SU-DHL-6 (cell line): ENCODE results near the gene EFCAB12.

Experiments
- H2AFZ ChIP-seq: fragments of 200-600 bp; sonication (generic); 2 replicates; pipeline ENCODE4 v1.6.1; 2014; ENCODE audit warnings: low read depth, mild to moderate bottlenecking, moderate library complexity, mixed read lengths, antibody characterized with exemption, low read length; ENCODE audit not compliant: severe bottlenecking
- H3F3A ChIP-seq: fragments of 200-600 bp; shearing (Covaris generic); 2 replicates; pipeline ENCODE4 v1.6.0; 2016; ENCODE audit warnings: antibody characterized with exemption, mild to moderate bottlenecking; ENCODE audit not compliant: insufficient read depth
- H3K27ac ChIP-seq: fragments of 200-600 bp; sonication (generic); 2 replicates; pipeline ENCODE4 v1.5.1; 2016; ENCODE audit warnings: low read depth, mild to moderate bottlenecking, low read length, moderate library complexity, mixed read lengths
- H3K27me3 ChIP-seq: fragments of 200-600 bp; sonication (generic), shearing (Covaris generic); 2 replicates; pipeline ENCODE4 v1.6.0; 2014; ENCODE audit warnings: mild to moderate bottlenecking, low read length
- H3K36me3 ChIP-seq: fragments of 200-600 bp; sonication (generic); 2 replicates; pipeline ENCODE4 v1.6.1; 2014; ENCODE audit warnings: mild to moderate bottlenecking, low read length, mixed read lengths
- H3K4me2 ChIP-seq: fragments of 300-600, 200-600 bp; shearing (Covaris generic), sonication (generic); 2 replicates; pipeline ENCODE4 v1.6.0; 2014; ENCODE audit warnings: low read length, low read depth, mild to moderate bottlenecking; ENCODE audit not compliant: poor library complexity, severe bottlenecking
- H3K4me3 ChIP-seq: fragments of 200-600 bp; sonication (generic); 2 replicates; pipeline ENCODE4 v1.5.1; 2014; ENCODE audit warnings: antibody characterized with exemption, low read length, mild to moderate bottlenecking, mixed read lengths; ENCODE audit not compliant: insufficient read depth, poor library complexity, severe bottlenecking
- H3K79me2 ChIP-seq: fragments of 200-600 bp; sonication (generic); 2 replicates; pipeline ENCODE4 v1.6.1; 2014; ENCODE audit warnings: mild to moderate bottlenecking, low read length, moderate library complexity; ENCODE audit not compliant: insufficient read depth
- H3K9ac ChIP-seq: fragments of 200-600 bp; sonication (generic); 2 replicates; pipeline ENCODE4 v1.7.0; 2014; ENCODE audit warnings: mild to moderate bottlenecking, low read length
- H3K9me2 ChIP-seq: fragments of 200-600 bp; sonication (generic); replicated peaks from 2 replicates; pipeline ENCODE4 v1.6.1; 2014; ENCODE audit warnings: low read length; ENCODE audit not compliant: insufficient read depth
- H3K9me3 ChIP-seq: fragments of 200-600 bp; sonication (generic); 2 replicates; pipeline ENCODE4 v1.6.1; 2014; ENCODE audit warnings: low read length, mixed read lengths; ENCODE audit not compliant: insufficient read depth
- H4K20me1 ChIP-seq: fragments of 200-600 bp; sonication (generic); 2 replicates; pipeline ENCODE4 v1.6.1; 2014; ENCODE audit warnings: low read depth, mild to moderate bottlenecking, antibody characterized with exemption, low read length, moderate library complexity, mixed read lengths
- CTCF ChIP-seq: fragments of 200-600 bp; sonication (generic); IDR thresholded peaks from one replicate; pipeline ENCODE4 v1.5.1; 2017; ENCODE audit warnings: antibody characterized with exemption, mild to moderate bottlenecking, low read length, moderate library complexity; ENCODE audit not compliant: insufficient read depth, poor library complexity, severe bottlenecking
- EZH2phosphoT487 ChIP-seq: fragments of 200-600 bp; sonication (generic), shearing (Covaris generic); conservative IDR thresholded peaks from 2 replicates; pipeline ENCODE4 v1.6.1; 2018; ENCODE audit warnings: mild to moderate bottlenecking, antibody characterized with exemption, low read length, moderate library complexity, mixed read lengths

Gene EFCAB12

DNA sequence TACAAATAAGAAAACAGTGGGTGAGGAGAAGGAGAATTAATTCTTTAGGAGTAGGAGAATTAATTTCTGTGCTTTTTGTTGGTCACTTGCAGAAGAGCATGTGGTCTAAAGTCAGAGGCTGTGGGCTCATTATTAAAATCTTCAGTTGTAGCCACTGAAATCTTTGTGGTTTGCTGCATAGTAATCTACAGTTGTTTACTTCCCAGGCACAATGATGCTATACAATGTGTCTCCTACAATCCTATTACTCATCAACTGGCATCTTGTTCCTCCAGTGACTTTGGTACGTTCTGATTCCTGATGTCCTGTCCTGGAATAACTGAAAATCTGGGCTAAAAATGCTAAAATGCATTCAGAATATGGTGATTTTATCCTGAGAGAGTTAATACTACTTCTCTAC, 32.6 kb upstream of the EFCAB12 start:
- no peaks in the 10 kb centered on the region for H3K36me3 ChIP-seq
- H3K27me3 ChIP-seq, result no peaks in the 10 kb centered on the region
- no peak overlapping the region for H2AFZ ChIP-seq
- no peak overlapping the region for H3K4me2 ChIP-seq
- TF ChIP-seq EZH2phosphoT487 (no peak), CTCF (no peak)
- H3K9me2 ChIP-seq, result no peaks in the 10 kb centered on the region
- H3F3A ChIP-seq, result no peaks in the 10 kb centered on the region
- no peaks in the 10 kb centered on the region for H4K20me1 ChIP-seq
- H3K4me3 ChIP-seq, result no peak overlapping the region
- no peaks in the 10 kb centered on the region for H3K79me2 ChIP-seq
- H3K9ac ChIP-seq, result no peak overlapping the region
- H3K9me3 ChIP-seq, result no peaks in the 10 kb centered on the region
- H3K27ac ChIP-seq, result no peak overlapping the region

DNA sequence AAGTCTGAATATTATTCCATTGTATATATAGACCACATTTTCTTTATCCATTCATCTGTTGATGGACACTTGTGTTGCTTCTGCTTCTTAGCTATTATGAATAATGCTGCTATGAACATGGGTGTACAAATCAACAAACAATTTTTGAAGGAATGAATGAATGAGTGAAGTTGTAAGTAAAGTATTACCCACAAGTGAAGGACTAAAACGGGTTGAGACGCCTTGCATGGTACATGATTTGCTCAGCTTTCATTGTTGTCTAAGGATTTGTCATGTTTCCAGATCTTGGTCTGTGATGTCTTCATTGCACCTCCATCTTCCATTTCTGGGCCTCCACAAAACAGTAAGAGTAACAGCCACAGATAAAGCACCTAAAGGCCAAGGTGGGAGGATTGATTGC, 32.1 kb upstream of the EFCAB12 start:
- Histone ChIP-seq H3K9me2 (no peaks in the 10 kb centered on the region), H4K20me1 (no peaks in the 10 kb centered on the region), H3K27me3 (no peaks in the 10 kb centered on the region), H3K36me3 (no peaks in the 10 kb centered on the region), H3K4me2 (no peak overlapping the region), H3K79me2 (no peaks in the 10 kb centered on the region), H3K9me3 (no peaks in the 10 kb centered on the region), H3K27ac (no peak overlapping the region), H3F3A (no peaks in the 10 kb centered on the region), H2AFZ (no peak overlapping the region), H3K4me3 (no peak overlapping the region), H3K9ac (no peak overlapping the region)
- TF ChIP-seq EZH2phosphoT487 (no peak), CTCF (no peak)

GRCh38 chr3:129460155-129460554, 31.7 kb upstream of the EFCAB12 start:
- no peaks in the 10 kb centered on the region for H3K36me3 ChIP-seq
- H3K27me3 ChIP-seq, result no peaks in the 10 kb centered on the region
- H3K79me2 ChIP-seq, result no peaks in the 10 kb centered on the region
- TF ChIP-seq EZH2phosphoT487, result no peak
- no peak for TF ChIP-seq CTCF
- H3K9me2 ChIP-seq, result no peaks in the 10 kb centered on the region
- H3K4me2 ChIP-seq, result no peak overlapping the region
- H3K9me3 ChIP-seq, result no peaks in the 10 kb centered on the region
- H3K9ac ChIP-seq, result no peak overlapping the region
- no peak overlapping the region for H3K4me3 ChIP-seq
- H3K27ac ChIP-seq, result no peak overlapping the region
- H4K20me1 ChIP-seq, result no peaks in the 10 kb centered on the region
- H2AFZ ChIP-seq, result no peak overlapping the region
- H3F3A ChIP-seq, result no peaks in the 10 kb centered on the region

DNA sequence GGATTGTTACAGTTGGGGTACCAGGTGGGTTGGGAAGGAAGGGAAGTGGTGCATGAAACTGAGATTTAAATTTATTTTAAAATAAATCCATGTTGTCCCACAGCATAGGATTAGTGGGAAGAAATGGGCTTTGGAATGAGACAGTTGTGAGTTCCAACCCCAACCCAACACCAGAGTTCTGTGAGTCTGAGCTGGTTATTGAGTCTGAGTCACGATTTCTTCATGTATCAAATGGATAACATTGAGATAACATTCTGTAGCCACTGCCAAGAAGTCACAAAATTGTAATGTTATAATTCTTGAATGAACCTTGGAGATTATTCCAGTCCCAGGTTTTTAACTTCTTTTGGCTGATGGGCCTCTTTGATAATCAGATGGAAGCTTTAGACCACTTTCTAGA, 25.3 kb upstream of the EFCAB12 start:
- no peaks in the 10 kb centered on the region for H3K9me3 ChIP-seq
- no peaks in the 10 kb centered on the region for H4K20me1 ChIP-seq
- H3K79me2 ChIP-seq, result no peaks in the 10 kb centered on the region
- H2AFZ ChIP-seq, result no peak overlapping the region
- no peaks in the 10 kb centered on the region for H3K27me3 ChIP-seq
- H3K9ac ChIP-seq, result no peak overlapping the region
- no peak overlapping the region for H3K4me3 ChIP-seq
- no peaks in the 10 kb centered on the region for H3F3A ChIP-seq
- H3K36me3 ChIP-seq, result no peaks in the 10 kb centered on the region
- TF ChIP-seq EZH2phosphoT487 (no peak), CTCF (no peak)
- H3K27ac ChIP-seq, result no peak overlapping the region
- no peak overlapping the region for H3K4me2 ChIP-seq
- no peaks in the 10 kb centered on the region for H3K9me2 ChIP-seq
